PC-3 (cell line): Measurements from ENCODE around the gene UCP2. TPM values are rescaled to one million over a fixed set of nuclear protein-coding genes. Genes with fewer than 3 reads are reported as not detected.
A peak's percentile ranks its signal among the peaks of the same experiment; 100 is the strongest.

Experiments
- ATAC-seq: fragments of 200-7000 bp; cut with Tn5 transposase; 2 replicates; pipeline ENCODE4 v1.9.1; 2020; ENCODE audit warnings: mild to moderate bottlenecking, moderate library complexity
- BruUV-seq: library from RNA; stranded (reverse); fragments of 400-500 nt; replicated peaks from 2 replicates; lab custom pipeline; 2021; lab: Mats Ljungman, UMichigan
- CTCF ChIA-PET: fragments of 300-600 bp; sonication (Branson Sonifier 250); formaldehyde crosslinking; loops from one replicate; lab custom pipeline; 2022; ENCODE audit warnings: antibody characterized with exemption; lab: Charles Lee
- POLR2A ChIA-PET: fragments of 300-600 bp; sonication (Branson Sonifier 250); formaldehyde crosslinking; loops from one replicate; lab custom pipeline; 2022; ENCODE audit warnings: antibody characterized with exemption; ENCODE audit not compliant: unreplicated experiment; lab: Charles Lee
- DNase-seq: peaks from one replicate; pipeline ENCODE4 v3.0.0-alpha.2; 2015
- H2AFZ ChIP-seq: fragments of 300-600 bp; sonication (generic); 2 replicates; pipeline ENCODE4 v1.6.0; 2016; ENCODE audit warnings: antibody characterized with exemption, low read length
- H3F3A ChIP-seq: fragments of 300-600 bp; sonication (generic); one replicate; pipeline ENCODE4 v1.6.0; 2017; ENCODE audit warnings: antibody characterized with exemption, low read length, control low read depth, mild to moderate bottlenecking; ENCODE audit not compliant: unreplicated experiment
- H3K27ac ChIP-seq: fragments of 300-600 bp; sonication (generic); 2 replicates; pipeline ENCODE4 v1.5.1; 2016; ENCODE audit warnings: mild to moderate bottlenecking, low read length
- H3K27me3 ChIP-seq: fragments of 300-600 bp; sonication (generic); 2 replicates; pipeline ENCODE4 v1.6.1; 2016; ENCODE audit warnings: low read length, mixed read lengths
- H3K36me3 ChIP-seq: fragments of 300-600 bp; sonication (generic); 2 replicates; pipeline ENCODE4 v1.6.1; 2016; ENCODE audit warnings: low read depth, mixed run types, low read length, mixed read lengths
- H3K4me1 ChIP-seq: fragments of 300-600 bp; sonication (generic); 2 replicates; pipeline ENCODE4 v1.5.1; 2016; ENCODE audit warnings: low read length; ENCODE audit not compliant: insufficient read depth
- H3K4me2 ChIP-seq: fragments of 300-600 bp; sonication (generic); 2 replicates; pipeline ENCODE4 v1.6.0; 2016; ENCODE audit warnings: low read length
- H3K4me3 ChIP-seq: fragments of 300-600 bp; sonication (generic); 2 replicates; pipeline ENCODE4 v1.5.1; 2016; ENCODE audit warnings: mild to moderate bottlenecking, low read length, mixed read lengths
- H3K79me2 ChIP-seq: fragments of 300-600 bp; sonication (generic); 2 replicates; pipeline ENCODE4 v1.6.1; 2017; ENCODE audit warnings: low read length, mixed read lengths
- H3K9ac ChIP-seq: fragments of 300-600 bp; sonication (generic); 2 replicates; pipeline ENCODE4 v1.6.0; 2016; ENCODE audit warnings: mild to moderate bottlenecking, low read length
- H3K9me2 ChIP-seq: fragments of 300-600 bp; sonication (generic); replicated peaks from 2 replicates; pipeline ENCODE4 v1.6.1; 2016; ENCODE audit warnings: mixed run types, low read length, mixed read lengths
- H3K9me3 ChIP-seq: fragments of 300-600 bp; sonication (generic); 2 replicates; pipeline ENCODE4 v1.6.1; 2016; ENCODE audit warnings: low read length, mixed read lengths
- H4K20me1 ChIP-seq: fragments of 300-600 bp; sonication (generic); 2 replicates; pipeline ENCODE4 v1.6.1; 2016; ENCODE audit warnings: low read length, mixed read lengths
- CTCF ChIP-seq: fragments of 300-600 bp; sonication (generic); conservative IDR thresholded peaks from 2 replicates; pipeline ENCODE4 v1.5.1; 2017; ENCODE audit warnings: antibody characterized with exemption, low read depth, mild to moderate bottlenecking, low read length
- EZH2 ChIP-seq: fragments of 300-600 bp; sonication (generic); IDR thresholded peaks from one replicate; pipeline ENCODE4 v1.6.1; 2017; ENCODE audit warnings: antibody characterized with exemption, mild to moderate bottlenecking, low read length; ENCODE audit not compliant: unreplicated experiment
- EZH2phosphoT487 ChIP-seq: fragments of 300-600 bp; sonication (generic); IDR thresholded peaks from 2 replicates; pipeline ENCODE4 v1.6.1; 2018; ENCODE audit warnings: mild to moderate bottlenecking, antibody characterized with exemption, low read length, borderline replicate concordance
- intact Hi-C: fragments of 100-400 bp; cut with micrococcal nuclease; formaldehyde crosslinking; loops from 2 replicates; pipeline ENCODE4 v1.9.0; 2023
- total RNA-seq: library from RNA; depleted of rRNA; stranded (reverse); fragments of >200 nt; gene quantifications from 2 replicates; pipeline ENCODE4 v1.2.3, GENCODE V29; 2014; rRNA removed

UCP2 gene
- total RNA-seq, 1 experiment from 2014 or later, result 6.4 TPM

GRCh38 chr11:73931039-73931645 is 51.5 kb downstream of the UCP2 start:
- Histone ChIP-seq H3K4me3 (no peak overlapping the region), H3K79me2 (no peaks in the 10 kb centered on the region), H3F3A (no peaks in the 10 kb centered on the region), H3K9me2 (no peaks in the 10 kb centered on the region), H3K4me1 (peaks cover 20% of the 10 kb centered on the region), H3K4me2 (no peak overlapping the region), H4K20me1 (no peaks in the 10 kb centered on the region), H2AFZ (no peak overlapping the region), H3K36me3 (peaks cover 12% of the 10 kb centered on the region), H3K27ac (peak overlapping the region; percentile 40), H3K27me3 (no peaks in the 10 kb centered on the region), H3K9ac (no peak overlapping the region), H3K9me3 (no peaks in the 10 kb centered on the region)
- intact Hi-C loops, result loop anchor here (10.0 kb wide), 1 partner anchor 166 kb away; the partner anchor contains the start of gene RAB6A
- CTCF ChIA-PET, result interaction anchor here (0.5 to 1.2 kb wide), 12 partner anchors 14 to 347 kb away, joined by 3 to 13 read pairs (median 4); partner anchors contain the start of genes MRPL48, RAB6A and UCP2
- TF ChIP-seq EZH2phosphoT487, result no peak
- TF ChIP-seq EZH2, result no peak
- TF ChIP-seq CTCF, result peak; percentile 76
- DNase-seq (peak; percentile 85), ATAC-seq (peak; percentile 75)
- POLR2A ChIA-PET, result interaction anchor here (0.6 kb wide), 1 partner anchor 19 kb away, joined by 21 read pairs; no protein-coding TSS in a partner anchor
- no TSS peak for BruUV-seq

- CTCF ChIA-PET, result no interaction called here
- Histone ChIP-seq H3K4me3 (no peak overlapping the region), H3K79me2 (no peaks in the 10 kb centered on the region), H3K27me3 (no peaks in the 10 kb centered on the region), H3K4me1 (peaks cover 20% of the 10 kb centered on the region), H3K9ac (no peak overlapping the region), H2AFZ (no peak overlapping the region), H3K9me2 (no peaks in the 10 kb centered on the region), H3K36me3 (peaks cover 15% of the 10 kb centered on the region), H3K9me3 (no peaks in the 10 kb centered on the region), H3F3A (no peaks in the 10 kb centered on the region), H3K27ac (no peak overlapping the region), H4K20me1 (no peaks in the 10 kb centered on the region), H3K4me2 (no peak overlapping the region)
- ATAC-seq (no peak), DNase-seq (no peak)
- POLR2A ChIA-PET, result no interaction called here
- intact Hi-C loops, result no loop called here
- no TSS peak for BruUV-seq
- TF ChIP-seq EZH2 (no peak), CTCF (no peak), EZH2phosphoT487 (no peak)
Observed at GRCh38 chr11:73929388-73929787, 53.3 kb downstream of the UCP2 start.

Other genes starting within 250 kb of the UCP2 start
- gene RAB6A, start 221.8 kb downstream of the UCP2 start, total RNA-seq, result 97.9 and 109 TPM in 2 replicates
- gene MRPL48, start 195.0 kb downstream of the UCP2 start, total RNA-seq, result 48.0 and 80.8 TPM in 2 replicates
- gene COA4, start 106.0 kb downstream of the UCP2 start, total RNA-seq, result 346 and 367 TPM in 2 replicates
- gene PAAF1, start 105.8 kb downstream of the UCP2 start, total RNA-seq, result 13.3 and 19.5 TPM in 2 replicates
- gene DNAJB13, start 31.8 kb downstream of the UCP2 start, total RNA-seq, result 0.29 and 0.46 TPM in 2 replicates
- gene UCP3, start 26.2 kb upstream of the UCP2 start, total RNA-seq, result 1.2 and 1.8 TPM in 2 replicates
- 27.3 and 32.6 TPM in 2 replicates for gene C2CD3, start 188.2 kb upstream of the UCP2 start, total RNA-seq
- gene PPME1, start 188.4 kb upstream of the UCP2 start, total RNA-seq, result 48.4 and 66.2 TPM in 2 replicates